GM12878 (cell line): ENCODE data around the gene SEC24C. TPM values are rescaled to one million over a fixed set of nuclear protein-coding genes. Genes with fewer than 3 reads are reported as not detected.

Experiments used
- ATAC-seq: fragments of 200-7000 bp; cut with Tn5 transposase; 3 replicates; pipeline ENCODE4 v1.9.1; 2020; ENCODE audit warnings: mild to moderate bottlenecking, moderate library complexity
- BruUV-seq: library from RNA; stranded (reverse); fragments of 400-500 nt; replicated peaks from 2 replicates; lab custom pipeline; 2021; lab: Mats Ljungman, UMichigan
- CTCF ChIA-PET: fragments of 300-600 bp; sonication (Branson Sonifier 250); formaldehyde crosslinking; extraction: SDS; loops from one replicate; lab custom pipeline; 2021; ENCODE audit warnings: inconsistent platforms; lab: Yijun Ruan, JAX
- POLR2A ChIA-PET: fragments of 350-600 bp; formaldehyde crosslinking; extraction: SDS; loops from one replicate; lab custom pipeline; 2021; ENCODE audit warnings: inconsistent platforms; lab: Charles Lee
- RAD21 ChIA-PET: fragments of 300-600 bp; sonication (Branson Sonifier 250); formaldehyde crosslinking; loops from one replicate; lab custom pipeline; 2023; ENCODE audit warnings: antibody characterized with exemption; ENCODE audit not compliant: unreplicated experiment; lab: Charles Lee
- SMC1A ChIA-PET: fragments of 300-600 bp; sonication (Branson Sonifier 250); formaldehyde crosslinking; loops from one replicate; lab custom pipeline; 2023; ENCODE audit not compliant: unreplicated experiment, uncharacterized antibody; lab: Charles Lee
- DNase-seq: peaks from one replicate; pipeline ENCODE4 v3.0.0-alpha.2; 2011; ENCODE audit warnings: low read depth, low spot score
- FAIRE-seq: peaks from 3 replicates; lab custom pipeline; 2011; peaks lifted over from hg19 to GRCh38; lab: Jason Lieb, UNC
- H2AFZ ChIP-seq: 2 replicates; pipeline ENCODE4 v1.6.0; 2011; ENCODE audit warnings: low read depth, low read length, control low read depth; ENCODE audit not compliant: control insufficient read depth
- H3K27ac ChIP-seq: 2 replicates; pipeline ENCODE4 v1.5.1; 2011; ENCODE audit warnings: control low read depth; ENCODE audit not compliant: control insufficient read depth, insufficient read depth
- H3K27me3 ChIP-seq, 2 experiments: replicated peaks in 1 of 2; 2 replicates each; pipeline versions ENCODE4 v1.6.0 to v1.6.1; 2011; ENCODE audit warnings: low read length in 1 of 2; ENCODE audit not compliant: control insufficient read depth in 2 of 2, insufficient read depth in 2 of 2
- H3K36me3 ChIP-seq, 2 experiments: 2 replicates each; pipeline ENCODE4 v1.5.1; 2011; ENCODE audit warnings: low read length in 1 of 2; ENCODE audit not compliant: control insufficient read depth in 2 of 2, insufficient read depth in 2 of 2
- H3K4me1 ChIP-seq: 2 replicates; pipeline ENCODE4 v1.6.1; 2011; ENCODE audit warnings: mild to moderate bottlenecking, low read length, moderate library complexity, mixed read lengths; ENCODE audit not compliant: control insufficient read depth, insufficient read depth
- H3K4me2 ChIP-seq: 2 replicates; pipeline ENCODE4 v1.6.0; 2011; ENCODE audit warnings: control low read depth; ENCODE audit not compliant: control insufficient read depth, insufficient read depth
- H3K4me3 ChIP-seq: fragments of 200-600 bp; sonication (generic); 2 replicates; pipeline ENCODE4 v1.5.1; 2016
- H3K79me2 ChIP-seq: 2 replicates; pipeline ENCODE4 v1.6.0; 2011; ENCODE audit warnings: low read length; ENCODE audit not compliant: control insufficient read depth, insufficient read depth
- H3K9ac ChIP-seq: 2 replicates; pipeline ENCODE4 v1.8.0; 2011; ENCODE audit warnings: low read length, control low read depth, mixed read lengths; ENCODE audit not compliant: control insufficient read depth, insufficient read depth
- H3K9me3 ChIP-seq: replicated peaks from 3 replicates; pipeline ENCODE4 v1.5.1; 2011; ENCODE audit warnings: mild to moderate bottlenecking, low read length; ENCODE audit not compliant: control insufficient read depth, insufficient read depth
- H4K20me1 ChIP-seq: 2 replicates; pipeline ENCODE4 v1.6.0; 2011; ENCODE audit not compliant: control insufficient read depth, insufficient read depth
- BHLHE40 ChIP-seq, 2 experiments: fragments of 450-650 bp in 1 of 2; IDR thresholded peaks; 2 replicates each; pipeline ENCODE4 v1.6.1; 2011 to 2017; ENCODE audit warnings: low read depth in 2 of 2, borderline replicate concordance in 1 of 2, improper control_type of control experiment in 1 of 2, low read length in 1 of 2, mild to moderate bottlenecking in 1 of 2
- GATAD2B ChIP-seq: fragments of 450-650 bp; conservative IDR thresholded peaks from 2 replicates; pipeline ENCODE4 v1.6.1; 2017; ENCODE audit warnings: low read depth, mild to moderate bottlenecking, moderate library complexity
- IKZF1 ChIP-seq: fragments of 450-650 bp; conservative IDR thresholded peaks from 2 replicates; pipeline ENCODE4 v1.6.1; 2017; ENCODE audit warnings: antibody characterized with exemption, mild to moderate bottlenecking
- KAT2A ChIP-seq: conservative IDR thresholded peaks from 2 replicates; pipeline ENCODE4 v1.6.1; 2011; ENCODE audit warnings: low read depth, low read length; ENCODE audit not compliant: control insufficient read depth
- MTA2 ChIP-seq: fragments of 450-650 bp; IDR thresholded peaks from 2 replicates; pipeline ENCODE4 v1.6.1; 2016; ENCODE audit warnings: low read depth, mild to moderate bottlenecking, moderate library complexity
- MYB ChIP-seq: fragments of 150-350 bp; IDR thresholded peaks from 2 replicates; pipeline ENCODE4 v1.6.1; 2014; ENCODE audit warnings: mild to moderate bottlenecking, low read depth, low read length, borderline replicate concordance
- MYC ChIP-seq: IDR thresholded peaks from 2 replicates; pipeline ENCODE4 v1.6.1; 2011; ENCODE audit warnings: mild to moderate bottlenecking, low read length, moderate library complexity, inconsistent platforms; ENCODE audit not compliant: insufficient read depth, insufficient replicate concordance, insufficient read length, severe bottlenecking
- NRF1 ChIP-seq: conservative IDR thresholded peaks from 2 replicates; pipeline ENCODE4 v1.6.1; 2011; ENCODE audit warnings: mild to moderate bottlenecking, low read depth, low read length, improper control_type of control experiment
- RBBP5 ChIP-seq: fragments of 200-600 bp; sonication (generic); conservative IDR thresholded peaks from 2 replicates; pipeline ENCODE4 v1.6.1; 2016
- SIN3A ChIP-seq: IDR thresholded peaks from 2 replicates; pipeline ENCODE4 v1.6.1; 2012; ENCODE audit warnings: low read depth, low read length, improper control_type of control experiment
- SMC3 ChIP-seq: IDR thresholded peaks from 2 replicates; pipeline ENCODE4 v1.6.1; 2011; ENCODE audit warnings: low read length, improper control_type of control experiment, borderline replicate concordance
- SREBF1 ChIP-seq: IDR thresholded peaks from 2 replicates; pipeline ENCODE4 v1.6.1; 2012; ENCODE audit warnings: mild to moderate bottlenecking, low read length
- TCF3 ChIP-seq: IDR thresholded peaks from 2 replicates; pipeline ENCODE4 v1.6.1; 2012; ENCODE audit warnings: low read depth, mild to moderate bottlenecking, low read length, borderline replicate concordance; ENCODE audit not compliant: insufficient read depth
- ZNF217 ChIP-seq: fragments of 450-650 bp; IDR thresholded peaks from 2 replicates; pipeline ENCODE4 v1.6.1; 2017; ENCODE audit warnings: antibody characterized with exemption, mild to moderate bottlenecking
- WGBS: methylation state at CpG from one replicate; pipeline ENCODE4 v1.1.6; 2016; ENCODE audit warnings: low lambda C conversion rate; ENCODE audit not compliant: insufficient replicate concordance, insufficient coverage; ENCODE audit errors: missing lambda C conversion rate; 5-methylcytosine and 5-hydroxymethylcytosine counted together
- in situ Hi-C: fragments of 300-500 bp; cut with MboI; formaldehyde crosslinking; loops from 9 replicates; pipeline ENCODE4 v1.14.3; 2018; ENCODE audit warnings: mixed read lengths
- intact Hi-C: fragments of 100-400 bp; cut with micrococcal nuclease; formaldehyde crosslinking; loops from one replicate; pipeline ENCODE4 v1.14.2; 2022; ENCODE audit not compliant: unreplicated experiment
- polyA plus RNA-seq, 11 experiments: library from polyadenylated mRNA; depleted of rRNA in 4 of 11; unstranded in 6 of 11; stranded (reverse) in 5 of 11; fragments of >200 nt; fragmentation: Nextera tagmentation in 4 of 11; fragmentation: Illumina TruSeq in 1 of 11; extraction: Ambion mirVana in 4 of 11; extraction: Trizol in 1 of 11; gene quantifications; 1 replicate in 1 of 11; 2 replicates in 10 of 11; pipeline versions ENCODE4 v1.2.1 to v1.2.3, GENCODE V29; 2011 to 2016; ENCODE audit warnings: inconsistent platforms in 2 of 11, missing spikeins in 2 of 11, low read depth in 1 of 11
- total RNA-seq, 4 experiments: library from RNA; depleted of rRNA in 3 of 4; stranded (reverse); fragments of >200 nt in 3 of 4; fragmentation: Illumina TruSeq in 1 of 4; extraction: Trizol in 1 of 4; gene quantifications; 2 replicates each; pipeline versions ENCODE4 v1.2.1 to v1.2.3, GENCODE V29; 2013 to 2021
- TF ChIP-seq, protein P1 (sequence below): fragments of 450-650 bp; formaldehyde crosslinking; IDR thresholded peaks from 2 replicates; pipeline ENCODE4 v1.4.0; 2020; ENCODE audit warnings: mild to moderate bottlenecking, moderate library complexity
- TF ChIP-seq, protein P2 (sequence below): IDR thresholded peaks from 2 replicates; pipeline ENCODE4 v1.6.1; 2011; ENCODE audit warnings: low read depth, low read length, improper control_type of control experiment, borderline replicate concordance
- TF ChIP-seq, protein P3 (sequence below): fragments of 450-650 bp; IDR thresholded peaks from 2 replicates; pipeline ENCODE4 v1.6.1; 2016; ENCODE audit warnings: mild to moderate bottlenecking

SEC24C gene
- total and polyA plus RNA-seq, 10 of the 15 experiments (the other 5 are each of a cell fraction or from before 2014, with no cell fraction given) = 12.7 to 117 (median 73.8) TPM

DNA sequence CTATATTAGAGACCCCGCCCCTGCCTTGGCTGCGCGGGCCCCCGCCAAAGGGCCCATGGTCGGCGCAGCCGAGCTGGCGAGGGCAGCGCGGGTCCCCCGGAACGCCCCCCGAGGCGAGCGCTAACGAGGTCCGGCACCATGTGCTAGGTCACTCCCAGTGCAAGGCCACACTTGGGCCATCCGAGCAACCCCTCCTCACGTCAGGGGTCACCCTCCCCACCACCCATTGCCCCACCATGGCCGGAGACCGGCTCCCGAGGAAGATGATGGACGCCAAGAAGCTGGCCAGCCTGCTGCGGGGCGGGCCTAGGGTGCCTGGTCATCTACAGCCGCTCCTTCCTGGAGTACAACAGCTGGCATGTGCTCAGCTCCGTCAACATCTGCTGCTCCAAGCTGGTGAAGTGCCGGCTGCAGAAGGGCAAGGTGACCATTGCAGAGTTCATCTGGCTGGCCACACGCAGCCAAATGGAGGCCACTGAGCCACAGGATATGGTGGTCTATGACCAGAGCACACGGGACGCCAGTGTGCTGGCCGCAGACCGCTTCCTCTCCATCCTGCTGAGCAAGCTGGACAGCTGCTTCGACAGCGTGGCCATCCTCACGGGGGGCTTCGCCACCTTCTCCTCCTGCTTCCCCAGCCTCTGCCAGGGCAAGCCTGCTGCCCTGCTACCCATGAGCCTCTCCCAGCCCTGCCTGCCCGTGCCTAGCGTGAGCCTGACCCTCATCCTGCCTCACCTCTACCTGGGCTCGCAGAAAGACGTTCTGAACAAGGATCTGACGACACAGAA lies 12.4 kb upstream of the SEC24C start:
- ChIA-PET POLR2A (interaction anchor here (1.2 to 3.7 kb wide), 5 partner anchors 12 to 79 kb away, joined by 4 to 38 read pairs (median 5); partner anchors contain the start of gene SEC24C), CTCF (interaction anchor here (1.1 to 2.0 kb wide), 3 partner anchors 21 to 78 kb away, joined by 3 to 4 read pairs (median 3); no protein-coding TSS in a partner anchor), RAD21 (interaction anchor here (0.8 to 3.1 kb wide), 7 partner anchors 12 to 88 kb away, joined by 3 to 25 read pairs (median 12); partner anchors contain the start of genes CHCHD1, SEC24C and ZSWIM8), SMC1A (interaction anchor here (1.0 to 4.7 kb wide), 12 partner anchors 12 to 148 kb away, joined by 3 to 35 read pairs (median 5); partner anchors contain the start of genes CHCHD1 and SEC24C)
- intact Hi-C loops (no loop called here), in situ Hi-C loops (no loop called here)
- 93% methylated on average over 34 of the region's 42 CpGs for WGBS
- H3K9ac ChIP-seq = no peak overlapping the region
- DNase-seq (no peak), FAIRE-seq (no peak), ATAC-seq (no peak)
- no peak overlapping the region for H3K4me3 ChIP-seq
- H3K4me1 ChIP-seq = no peaks in the 10 kb centered on the region; the same call in 1 of the 2 replicates
- BruUV-seq = no TSS peak
- H3K79me2 ChIP-seq = peaks cover 24% of the 10 kb centered on the region
- no peak overlapping the region for H2AFZ ChIP-seq
- H3K36me3 ChIP-seq = no peaks in the 10 kb centered on the region; a peak in 2 of 4 replicates
- H3K27me3 ChIP-seq = no peaks in the 10 kb centered on the region
- no peak overlapping the region; the same call in none of the 2 replicates for H3K4me2 ChIP-seq
- H4K20me1 ChIP-seq = no peaks in the 10 kb centered on the region
- no peaks in the 10 kb centered on the region for H3K9me3 ChIP-seq
- no peak overlapping the region for H3K27ac ChIP-seq
- TF ChIP-seq TCF3 (no peak), IKZF1 (no peak), RBBP5 (no peak), SMC3 (no peak), ZNF217 (no peak), BHLHE40 (IDR thresholded peaks at IDR 0.05; ENCODE audit: borderline replicate concordance in 1 of 2, low read depth in 2 of 2, low read length in 1 of 2) (no peak), SIN3A (no peak), KAT2A (no peak), NRF1 (no peak), GATAD2B (no peak), MYB (no peak), MYC (no peak), SREBF1 (no peak), MTA2 (no peak)
- TF ChIP-seq, protein P1, sequence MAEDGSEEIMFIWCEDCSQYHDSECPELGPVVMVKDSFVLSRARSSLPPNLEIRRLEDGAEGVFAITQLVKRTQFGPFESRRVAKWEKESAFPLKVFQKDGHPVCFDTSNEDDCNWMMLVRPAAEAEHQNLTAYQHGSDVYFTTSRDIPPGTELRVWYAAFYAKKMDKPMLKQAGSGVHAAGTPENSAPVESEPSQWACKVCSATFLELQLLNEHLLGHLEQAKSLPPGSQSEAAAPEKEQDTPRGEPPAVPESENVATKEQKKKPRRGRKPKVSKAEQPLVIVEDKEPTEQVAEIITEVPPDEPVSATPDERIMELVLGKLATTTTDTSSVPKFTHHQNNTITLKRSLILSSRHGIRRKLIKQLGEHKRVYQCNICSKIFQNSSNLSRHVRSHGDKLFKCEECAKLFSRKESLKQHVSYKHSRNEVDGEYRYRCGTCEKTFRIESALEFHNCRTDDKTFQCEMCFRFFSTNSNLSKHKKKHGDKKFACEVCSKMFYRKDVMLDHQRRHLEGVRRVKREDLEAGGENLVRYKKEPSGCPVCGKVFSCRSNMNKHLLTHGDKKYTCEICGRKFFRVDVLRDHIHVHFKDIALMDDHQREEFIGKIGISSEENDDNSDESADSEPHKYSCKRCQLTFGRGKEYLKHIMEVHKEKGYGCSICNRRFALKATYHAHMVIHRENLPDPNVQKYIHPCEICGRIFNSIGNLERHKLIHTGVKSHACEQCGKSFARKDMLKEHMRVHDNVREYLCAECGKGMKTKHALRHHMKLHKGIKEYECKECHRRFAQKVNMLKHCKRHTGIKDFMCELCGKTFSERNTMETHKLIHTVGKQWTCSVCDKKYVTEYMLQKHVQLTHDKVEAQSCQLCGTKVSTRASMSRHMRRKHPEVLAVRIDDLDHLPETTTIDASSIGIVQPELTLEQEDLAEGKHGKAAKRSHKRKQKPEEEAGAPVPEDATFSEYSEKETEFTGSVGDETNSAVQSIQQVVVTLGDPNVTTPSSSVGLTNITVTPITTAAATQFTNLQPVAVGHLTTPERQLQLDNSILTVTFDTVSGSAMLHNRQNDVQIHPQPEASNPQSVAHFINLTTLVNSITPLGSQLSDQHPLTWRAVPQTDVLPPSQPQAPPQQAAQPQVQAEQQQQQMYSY = no peak
- TF ChIP-seq, protein P2, sequence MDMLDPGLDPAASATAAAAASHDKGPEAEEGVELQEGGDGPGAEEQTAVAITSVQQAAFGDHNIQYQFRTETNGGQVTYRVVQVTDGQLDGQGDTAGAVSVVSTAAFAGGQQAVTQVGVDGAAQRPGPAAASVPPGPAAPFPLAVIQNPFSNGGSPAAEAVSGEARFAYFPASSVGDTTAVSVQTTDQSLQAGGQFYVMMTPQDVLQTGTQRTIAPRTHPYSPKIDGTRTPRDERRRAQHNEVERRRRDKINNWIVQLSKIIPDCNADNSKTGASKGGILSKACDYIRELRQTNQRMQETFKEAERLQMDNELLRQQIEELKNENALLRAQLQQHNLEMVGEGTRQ = no peak
- TF ChIP-seq, protein P3, sequence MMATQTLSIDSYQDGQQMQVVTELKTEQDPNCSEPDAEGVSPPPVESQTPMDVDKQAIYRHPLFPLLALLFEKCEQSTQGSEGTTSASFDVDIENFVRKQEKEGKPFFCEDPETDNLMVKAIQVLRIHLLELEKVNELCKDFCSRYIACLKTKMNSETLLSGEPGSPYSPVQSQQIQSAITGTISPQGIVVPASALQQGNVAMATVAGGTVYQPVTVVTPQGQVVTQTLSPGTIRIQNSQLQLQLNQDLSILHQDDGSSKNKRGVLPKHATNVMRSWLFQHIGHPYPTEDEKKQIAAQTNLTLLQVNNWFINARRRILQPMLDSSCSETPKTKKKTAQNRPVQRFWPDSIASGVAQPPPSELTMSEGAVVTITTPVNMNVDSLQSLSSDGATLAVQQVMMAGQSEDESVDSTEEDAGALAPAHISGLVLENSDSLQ = no peak
